ENCODE measurements around the gene TRIOBP.

DNA sequence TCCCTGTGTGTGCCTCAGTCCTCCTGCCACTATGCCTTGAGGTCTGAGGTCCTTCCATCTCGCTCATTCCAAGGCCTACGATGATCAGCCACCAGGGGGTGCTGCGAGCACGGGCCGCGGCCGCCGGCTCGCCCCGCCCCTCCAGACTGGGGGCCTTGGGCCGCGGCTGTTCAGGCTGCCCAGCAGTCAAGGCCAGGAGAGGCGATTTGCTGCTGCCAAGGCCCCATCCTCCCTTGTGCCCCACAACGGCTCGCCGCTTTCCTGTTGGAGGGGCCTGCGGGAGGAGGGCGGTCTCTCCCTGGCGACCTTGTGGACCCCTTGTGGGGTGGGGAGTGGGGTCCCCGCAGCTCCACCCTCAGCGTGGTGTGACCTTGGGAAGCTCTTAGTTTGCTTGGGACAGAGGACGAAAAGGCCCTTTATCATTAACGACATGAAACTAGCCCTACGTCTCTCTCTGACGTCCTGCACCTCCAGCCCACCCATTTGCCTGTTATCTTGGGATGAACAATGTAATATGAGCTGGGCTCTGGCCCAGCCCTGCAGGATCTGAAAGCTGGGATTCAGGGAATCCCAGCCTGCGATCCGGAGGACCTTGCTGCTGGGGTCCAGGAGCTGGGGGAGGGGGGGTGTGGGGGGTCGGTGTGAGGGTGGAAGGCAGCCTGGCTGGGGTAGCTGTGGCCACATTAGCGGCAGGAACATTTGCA lies 121.0 kb downstream of the TRIOBP start:
- TF ChIP-seq, protein P1, sequence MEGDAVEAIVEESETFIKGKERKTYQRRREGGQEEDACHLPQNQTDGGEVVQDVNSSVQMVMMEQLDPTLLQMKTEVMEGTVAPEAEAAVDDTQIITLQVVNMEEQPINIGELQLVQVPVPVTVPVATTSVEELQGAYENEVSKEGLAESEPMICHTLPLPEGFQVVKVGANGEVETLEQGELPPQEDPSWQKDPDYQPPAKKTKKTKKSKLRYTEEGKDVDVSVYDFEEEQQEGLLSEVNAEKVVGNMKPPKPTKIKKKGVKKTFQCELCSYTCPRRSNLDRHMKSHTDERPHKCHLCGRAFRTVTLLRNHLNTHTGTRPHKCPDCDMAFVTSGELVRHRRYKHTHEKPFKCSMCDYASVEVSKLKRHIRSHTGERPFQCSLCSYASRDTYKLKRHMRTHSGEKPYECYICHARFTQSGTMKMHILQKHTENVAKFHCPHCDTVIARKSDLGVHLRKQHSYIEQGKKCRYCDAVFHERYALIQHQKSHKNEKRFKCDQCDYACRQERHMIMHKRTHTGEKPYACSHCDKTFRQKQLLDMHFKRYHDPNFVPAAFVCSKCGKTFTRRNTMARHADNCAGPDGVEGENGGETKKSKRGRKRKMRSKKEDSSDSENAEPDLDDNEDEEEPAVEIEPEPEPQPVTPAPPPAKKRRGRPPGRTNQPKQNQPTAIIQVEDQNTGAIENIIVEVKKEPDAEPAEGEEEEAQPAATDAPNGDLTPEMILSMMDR (conservative IDR thresholded peaks at IDR 0.05; ENCODE audit: low read length): peak; percentile 86
- no peak for TF ChIP-seq EZH2phosphoT487 (IDR thresholded peaks at IDR 0.05; ENCODE audit: borderline replicate concordance, low read depth, low read length)
